ENCODE data around the gene MALSU1.

DNA sequence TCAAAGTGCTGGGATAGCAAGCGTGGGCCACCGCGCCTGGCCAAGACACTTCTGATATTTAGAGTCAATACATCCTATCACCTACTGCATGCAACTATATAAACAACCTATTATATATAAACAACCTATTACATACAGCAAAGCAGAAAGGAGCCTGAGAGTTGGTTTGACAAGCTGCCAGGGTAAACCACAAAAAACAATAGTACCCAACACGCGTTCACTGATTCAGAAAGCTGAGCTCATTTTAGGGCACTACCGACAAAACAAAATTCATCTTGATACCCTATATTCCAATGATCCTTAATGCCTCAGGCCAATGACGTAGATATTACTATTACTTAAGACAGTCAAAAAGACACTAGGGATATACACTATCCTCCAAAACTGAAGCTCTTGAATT, 16.2 kb downstream of the MALSU1 start:
- TF ChIP-seq, protein P1, sequence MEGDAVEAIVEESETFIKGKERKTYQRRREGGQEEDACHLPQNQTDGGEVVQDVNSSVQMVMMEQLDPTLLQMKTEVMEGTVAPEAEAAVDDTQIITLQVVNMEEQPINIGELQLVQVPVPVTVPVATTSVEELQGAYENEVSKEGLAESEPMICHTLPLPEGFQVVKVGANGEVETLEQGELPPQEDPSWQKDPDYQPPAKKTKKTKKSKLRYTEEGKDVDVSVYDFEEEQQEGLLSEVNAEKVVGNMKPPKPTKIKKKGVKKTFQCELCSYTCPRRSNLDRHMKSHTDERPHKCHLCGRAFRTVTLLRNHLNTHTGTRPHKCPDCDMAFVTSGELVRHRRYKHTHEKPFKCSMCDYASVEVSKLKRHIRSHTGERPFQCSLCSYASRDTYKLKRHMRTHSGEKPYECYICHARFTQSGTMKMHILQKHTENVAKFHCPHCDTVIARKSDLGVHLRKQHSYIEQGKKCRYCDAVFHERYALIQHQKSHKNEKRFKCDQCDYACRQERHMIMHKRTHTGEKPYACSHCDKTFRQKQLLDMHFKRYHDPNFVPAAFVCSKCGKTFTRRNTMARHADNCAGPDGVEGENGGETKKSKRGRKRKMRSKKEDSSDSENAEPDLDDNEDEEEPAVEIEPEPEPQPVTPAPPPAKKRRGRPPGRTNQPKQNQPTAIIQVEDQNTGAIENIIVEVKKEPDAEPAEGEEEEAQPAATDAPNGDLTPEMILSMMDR (IDR thresholded peaks at IDR 0.05), result no peak
- no peak for TF ChIP-seq EP300 (IDR thresholded peaks at IDR 0.05)
- TF ChIP-seq POLR2A (IDR thresholded peaks at IDR 0.05), result no peak

Data from ovary (tissue), 3 donors.